Stimulated activated CD8-positive, alpha-beta memory T cell treated with anti-CD3 and anti-CD28 coated beads, Interleukin-12 subunit alpha, Interleukin-12 subunit beta, amount 100 ng/mL, for 4 hours (primary cell): ENCODE measurements around the gene CTCFL.
"Not testable (repeated sequence)": the region's sequence is repeated elsewhere in the genome, so short reads cannot be mapped to it uniquely, and the experiment has no call there.

ENCODE experiments used
- DNase-seq: peaks from one replicate; pipeline ENCODE4 v3.0.0-alpha.2; 2020; ENCODE audit warnings: low read depth

Gene CTCFL

DNA sequence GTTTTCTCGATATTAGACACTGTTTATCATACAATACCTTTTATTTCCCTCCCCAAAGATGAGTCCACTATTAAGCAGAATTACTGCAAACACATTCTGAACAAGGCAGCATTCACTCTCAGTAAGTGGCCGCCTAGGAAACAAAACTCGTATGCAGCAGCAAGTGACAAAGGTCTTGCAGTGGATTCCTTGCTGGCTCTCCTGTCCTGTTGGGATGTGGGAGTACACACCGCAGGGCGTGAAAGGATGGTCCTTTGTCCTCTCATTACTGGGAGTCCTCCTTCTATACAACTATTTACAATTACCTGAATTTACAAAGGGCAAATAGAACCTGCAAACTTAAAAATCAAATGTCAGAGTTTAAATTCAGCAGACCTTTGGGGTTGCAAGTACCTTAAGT lies 16.1 kb downstream of the CTCFL start:
- no peak for DNase-seq

- no peak for DNase-seq
Measured at GRCh38 chr20:57508381-57508780, 16.6 kb downstream of the CTCFL start.

- DNase-seq, result no peak
Measured at GRCh38 chr20:57507477-57507876, 17.5 kb downstream of the CTCFL start.

- DNase-seq, result no peak
Measured at GRCh38 chr20:57505979-57506378, 19.0 kb downstream of the CTCFL start.

- DNase-seq, result no peak
Measured at GRCh38 chr20:57504411-57504810, 20.5 kb downstream of the CTCFL start.

GRCh38 chr20:57503035-57503658 lies 21.8 kb downstream of the CTCFL start:
- no peak for DNase-seq

DNA sequence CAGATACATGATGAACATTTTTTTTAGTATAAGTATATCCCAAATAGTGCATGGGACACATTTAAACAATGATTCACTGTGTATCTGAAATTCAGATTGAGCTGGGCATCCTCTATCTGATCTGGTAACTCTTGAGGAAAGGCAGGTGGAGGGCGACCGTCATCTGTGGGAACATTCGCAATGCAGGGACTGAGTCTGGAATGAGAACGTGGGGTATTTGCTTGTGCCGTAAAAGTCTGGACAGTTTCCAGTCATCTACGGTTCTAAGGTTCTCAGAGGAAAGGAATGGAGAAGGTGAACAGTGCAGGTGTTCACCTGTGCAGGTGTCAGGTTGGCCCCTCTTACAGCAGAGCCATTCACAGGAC lies 22.6 kb downstream of the CTCFL start:
- DNase-seq, result no peak

- no peak for DNase-seq
Measured at GRCh38 chr20:57501461-57502335, 23.2 kb downstream of the CTCFL start.

DNA sequence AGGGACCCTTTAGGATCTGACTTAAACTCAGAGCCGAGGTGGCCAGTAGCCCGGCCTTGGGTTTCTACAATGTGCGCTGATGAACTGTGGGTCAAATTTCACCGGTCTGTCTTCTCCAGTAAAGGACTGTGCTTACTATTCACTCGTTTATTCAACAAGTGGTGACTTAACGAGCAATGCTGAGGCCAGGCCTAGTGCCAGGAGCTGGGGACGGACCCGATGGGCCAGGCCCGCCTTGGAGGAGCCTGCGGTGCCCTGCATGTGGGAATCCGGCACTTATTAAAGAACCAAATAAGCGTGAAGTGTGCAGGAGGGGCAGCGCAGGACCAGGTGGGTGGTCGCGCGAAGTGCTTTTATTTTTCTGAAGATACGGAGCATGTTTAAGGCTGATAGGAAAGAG lies 24.0 kb downstream of the CTCFL start:
- DNase-seq, result no peak

DNA sequence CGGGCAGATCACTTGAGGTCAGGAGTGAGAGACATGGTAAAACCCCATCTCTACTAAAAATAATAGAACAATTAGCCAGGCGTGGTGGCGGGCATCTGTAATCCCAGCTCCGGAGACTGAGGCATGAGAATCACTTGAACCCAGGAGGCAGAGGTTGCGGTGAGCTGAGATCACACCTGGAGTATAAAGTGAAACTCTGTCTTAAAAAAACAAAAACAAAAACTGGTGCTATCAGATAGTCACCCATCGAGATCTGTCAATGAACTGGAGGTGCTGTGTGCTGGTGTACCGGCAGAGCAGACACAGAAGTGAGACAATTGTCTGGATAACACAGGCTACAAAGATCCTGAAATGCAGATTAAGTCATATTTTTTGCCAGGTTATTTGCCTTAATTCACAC lies 24.7 kb downstream of the CTCFL start:
- DNase-seq, result no peak

GRCh38 chr20:57499676-57500075 lies 25.3 kb downstream of the CTCFL start:
- no peak for DNase-seq

- DNase-seq, result no peak
Measured at GRCh38 chr20:57498425-57499400, 26.2 kb downstream of the CTCFL start.

- no peak for DNase-seq
Measured at GRCh38 chr20:57496592-57496991, 28.3 kb downstream of the CTCFL start.

DNA sequence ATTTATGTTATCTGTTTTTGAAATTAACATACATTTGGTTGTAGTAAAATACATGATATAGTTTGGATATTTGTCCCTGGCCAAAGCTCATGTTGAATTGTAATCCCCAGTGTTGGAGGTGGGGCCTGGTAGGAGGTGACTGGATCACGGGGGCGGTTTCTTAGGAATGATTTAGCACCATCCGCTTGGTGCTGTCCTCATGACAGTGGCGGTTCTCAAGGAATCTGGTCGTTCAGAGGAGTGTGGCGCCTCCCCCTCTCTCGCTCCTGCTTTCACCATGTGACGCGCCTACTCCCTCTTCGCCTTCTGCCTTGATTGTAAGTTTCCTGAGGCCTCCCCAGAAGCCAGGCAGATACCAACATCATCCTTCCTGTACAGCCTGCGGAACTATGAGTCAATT lies 29.0 kb downstream of the CTCFL start:
- DNase-seq, result no peak

- DNase-seq, result no peak
Measured at GRCh38 chr20:57493091-57493615, 31.8 kb downstream of the CTCFL start.

DNA sequence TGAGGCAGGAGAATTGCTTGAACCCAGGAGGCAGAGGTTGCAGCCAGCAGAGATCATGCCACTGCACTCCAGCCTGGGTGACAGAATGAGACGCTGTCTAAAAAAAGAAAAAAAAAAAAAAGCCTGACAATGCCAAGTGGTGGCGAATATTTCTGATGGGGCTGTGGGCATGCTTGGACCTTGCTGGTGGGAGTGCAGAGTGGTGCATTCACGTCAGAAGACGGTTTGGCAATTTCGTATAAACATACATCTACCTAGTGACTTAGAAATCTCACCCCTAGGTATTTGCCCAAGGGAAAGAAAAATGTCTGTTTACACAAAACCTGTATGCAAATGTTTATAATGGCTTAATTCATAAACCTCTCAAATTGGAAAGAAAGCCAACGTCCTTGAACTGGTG lies 33.6 kb downstream of the CTCFL start:
- no peak for DNase-seq

- not testable (repeated sequence) for DNase-seq
Measured at GRCh38 chr20:57488277-57488676, 36.7 kb downstream of the CTCFL start.

DNA sequence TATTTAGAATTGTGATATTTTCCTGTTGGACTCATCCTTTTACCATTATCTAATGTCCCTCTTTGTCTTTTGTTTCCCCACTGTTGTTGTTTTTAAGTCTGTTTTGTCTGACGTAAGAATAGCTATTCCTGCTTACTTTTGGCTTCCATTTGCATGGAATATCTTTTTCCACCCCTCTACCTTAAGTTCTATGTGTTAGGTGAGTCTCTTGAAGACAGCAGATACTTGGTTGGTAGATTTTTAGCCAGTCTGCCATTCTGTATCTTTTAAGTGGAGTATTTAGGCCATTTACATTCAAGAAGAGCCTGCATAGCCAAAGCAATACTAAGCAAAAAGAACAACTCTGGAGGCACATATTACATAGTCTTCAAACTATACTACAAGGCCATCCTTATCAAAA lies 39.2 kb downstream of the CTCFL start:
- DNase-seq, result no peak

DNA sequence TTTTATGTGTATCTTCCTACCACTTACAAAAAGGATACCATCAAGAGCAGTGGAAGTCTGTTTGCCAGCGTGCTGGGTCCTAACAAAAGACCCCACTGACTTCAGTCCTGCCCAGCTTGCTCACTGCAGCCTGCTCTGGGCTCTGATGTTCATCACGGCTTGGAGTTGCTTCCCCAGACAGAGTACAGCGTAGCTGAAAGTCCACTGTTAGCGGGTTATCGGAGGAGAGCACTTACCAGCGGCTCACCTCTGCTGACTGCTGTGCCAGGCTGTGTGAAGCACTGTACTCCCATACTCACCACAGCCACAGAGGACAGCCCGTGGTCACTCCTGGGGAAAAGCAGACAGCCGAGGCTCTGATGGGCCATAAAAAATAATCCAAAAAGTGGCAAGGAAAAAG lies 40.2 kb downstream of the CTCFL start:
- no peak for DNase-seq

DNA sequence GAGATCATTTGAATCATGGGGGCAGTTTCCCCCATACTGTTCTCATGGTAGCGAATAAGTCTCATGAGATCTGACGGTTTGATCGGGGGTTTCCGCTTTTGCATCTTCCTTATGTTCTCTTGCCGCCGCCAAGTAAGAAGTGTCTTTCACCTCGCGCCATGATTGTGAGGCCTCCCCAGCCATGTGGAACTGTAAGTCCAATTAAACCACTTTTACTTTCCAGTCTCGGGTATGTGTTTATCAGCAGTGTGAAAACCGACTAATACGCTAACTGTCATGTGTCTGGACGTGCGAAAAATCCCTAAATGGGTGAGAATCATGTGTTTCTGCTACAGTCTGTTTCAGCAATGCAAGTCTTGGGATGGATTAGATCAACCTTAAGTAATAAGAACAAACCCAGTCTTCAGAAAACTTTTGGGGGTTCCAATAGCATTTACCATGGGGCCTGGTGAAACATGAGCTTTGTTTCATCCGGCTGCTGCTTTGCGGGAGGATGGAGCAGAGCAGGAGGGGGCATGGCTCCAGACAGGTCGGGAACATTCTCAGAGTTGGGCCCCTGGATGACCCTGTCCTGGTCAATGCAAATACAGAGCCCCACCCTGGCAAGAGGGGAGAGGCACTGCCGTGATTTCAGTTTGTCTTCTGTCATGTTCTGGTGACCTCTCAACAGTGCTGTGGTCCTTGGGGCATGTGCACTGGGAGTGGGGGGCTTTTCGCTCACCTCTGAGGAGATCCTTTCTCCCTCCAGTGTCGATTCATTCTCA lies 41.5 kb downstream of the CTCFL start:
- no peak for DNase-seq

DNA sequence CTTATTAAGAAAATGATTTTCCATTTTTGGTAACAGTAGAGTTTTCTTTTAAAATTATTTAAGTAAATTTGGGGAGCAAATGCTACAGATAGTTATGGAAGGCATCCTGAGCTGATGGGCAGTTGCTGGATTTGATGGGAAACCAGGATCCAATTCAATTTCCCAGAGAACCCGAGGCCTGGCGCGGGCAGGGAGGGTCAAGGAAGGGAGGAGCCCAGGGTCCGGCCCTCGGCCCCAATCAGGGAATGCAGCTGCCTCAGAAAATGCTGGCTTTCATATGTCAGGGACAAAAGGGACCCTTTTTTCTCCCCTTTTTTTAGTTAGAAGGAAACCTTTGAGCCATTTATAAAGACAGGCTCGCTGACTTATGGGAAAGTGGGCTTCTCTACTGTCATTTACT lies 42.1 kb downstream of the CTCFL start:
- DNase-seq, result no peak

GRCh38 chr20:57482148-57482547 lies 42.8 kb downstream of the CTCFL start:
- no peak for DNase-seq
